ENCODE data around the gene MLC1. TPM values are rescaled to one million over a fixed set of nuclear protein-coding genes. Genes with fewer than 3 reads are reported as not detected.

MLC1 gene
- total RNA-seq, 1 donor from 2014 or later: not detected

DNA sequence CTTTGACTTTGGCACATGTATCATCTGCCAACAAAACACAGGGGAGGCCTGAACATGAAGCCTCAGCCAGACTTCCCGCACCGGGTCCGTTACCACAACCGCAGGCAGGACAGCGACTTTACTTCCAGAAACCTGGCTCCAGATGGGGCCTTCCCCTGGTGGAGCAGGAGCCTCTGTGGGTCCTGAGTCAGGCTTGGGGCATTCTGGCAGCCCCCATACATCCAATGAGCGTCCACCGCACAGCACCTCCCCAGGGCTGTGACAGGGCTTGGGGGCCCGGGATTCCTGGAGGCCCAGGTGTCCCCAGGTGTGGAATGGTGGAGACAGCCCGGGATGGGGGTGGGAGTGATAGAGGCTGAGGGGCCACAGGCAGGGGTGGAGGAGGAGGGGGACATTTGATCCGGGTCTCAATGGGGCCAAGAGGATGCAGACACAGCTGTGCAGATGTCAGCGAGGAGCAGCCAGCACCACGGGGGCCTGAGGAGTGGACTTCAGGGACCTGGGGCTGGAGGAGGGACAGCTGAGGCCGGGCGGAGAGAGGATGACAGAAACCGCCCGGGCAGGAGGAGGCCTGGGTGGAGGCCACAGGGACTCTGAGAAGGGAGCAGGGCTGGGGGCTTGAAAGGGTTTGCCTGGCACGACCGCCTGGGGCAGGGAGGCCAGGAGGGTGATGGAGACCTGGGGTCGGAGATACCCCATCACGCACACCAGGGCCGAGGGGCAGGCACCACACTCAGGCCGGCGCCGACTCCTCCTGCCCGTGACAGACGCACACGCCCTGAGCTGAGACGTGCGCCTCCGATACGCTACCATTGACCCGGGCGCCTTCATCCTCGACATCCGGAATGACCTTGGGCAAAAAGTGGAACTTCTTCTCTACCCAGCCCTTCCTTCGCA, 35.7 kb downstream of the MLC1 start:
- no peaks in the 10 kb centered on the region for H3K4me1 ChIP-seq
- DNase-seq (ENCODE audit: low spot score): no peak
- H3K9me3 Mint-ChIP-seq: peaks cover 2% of the 10 kb centered on the region
- H3K27ac ChIP-seq: no peak overlapping the region
- H3K27me3 Mint-ChIP-seq (ENCODE audit: insufficient read depth, low read depth): peaks cover 5% of the 10 kb centered on the region
- H4K20me1 ChIP-seq (ENCODE audit: low read depth): no peaks in the 10 kb centered on the region
- H3K4me3 Mint-ChIP-seq: no peak overlapping the region
- no peak overlapping the region for H3K4me2 ChIP-seq
- no peaks in the 10 kb centered on the region for H3F3A ChIP-seq (ENCODE audit: low read depth)
- H3K27ac Mint-ChIP-seq: no peak overlapping the region
- no peaks in the 10 kb centered on the region for H3K36me3 ChIP-seq
- no peak overlapping the region for H3K9ac ChIP-seq
- H3K27me3 ChIP-seq: no peaks in the 10 kb centered on the region
- no peak overlapping the region for H3K4me3 ChIP-seq
- H3K4me1 Mint-ChIP-seq: no peaks in the 10 kb centered on the region
- no peaks in the 10 kb centered on the region for H3K36me3 Mint-ChIP-seq
- no peaks in the 10 kb centered on the region for H3K79me2 ChIP-seq (ENCODE audit: low read depth)
- no peak overlapping the region for H2AFZ ChIP-seq (replicated peaks)
- TF ChIP-seq, protein P1, sequence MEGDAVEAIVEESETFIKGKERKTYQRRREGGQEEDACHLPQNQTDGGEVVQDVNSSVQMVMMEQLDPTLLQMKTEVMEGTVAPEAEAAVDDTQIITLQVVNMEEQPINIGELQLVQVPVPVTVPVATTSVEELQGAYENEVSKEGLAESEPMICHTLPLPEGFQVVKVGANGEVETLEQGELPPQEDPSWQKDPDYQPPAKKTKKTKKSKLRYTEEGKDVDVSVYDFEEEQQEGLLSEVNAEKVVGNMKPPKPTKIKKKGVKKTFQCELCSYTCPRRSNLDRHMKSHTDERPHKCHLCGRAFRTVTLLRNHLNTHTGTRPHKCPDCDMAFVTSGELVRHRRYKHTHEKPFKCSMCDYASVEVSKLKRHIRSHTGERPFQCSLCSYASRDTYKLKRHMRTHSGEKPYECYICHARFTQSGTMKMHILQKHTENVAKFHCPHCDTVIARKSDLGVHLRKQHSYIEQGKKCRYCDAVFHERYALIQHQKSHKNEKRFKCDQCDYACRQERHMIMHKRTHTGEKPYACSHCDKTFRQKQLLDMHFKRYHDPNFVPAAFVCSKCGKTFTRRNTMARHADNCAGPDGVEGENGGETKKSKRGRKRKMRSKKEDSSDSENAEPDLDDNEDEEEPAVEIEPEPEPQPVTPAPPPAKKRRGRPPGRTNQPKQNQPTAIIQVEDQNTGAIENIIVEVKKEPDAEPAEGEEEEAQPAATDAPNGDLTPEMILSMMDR (IDR thresholded peaks at IDR 0.05): no peak
- TF ChIP-seq EZH2 (IDR thresholded peaks at IDR 0.05): no peak
- no peak for TF ChIP-seq EZH2phosphoT487 (IDR thresholded peaks at IDR 0.05)
- no peaks in the 10 kb centered on the region for H3K9me3 ChIP-seq (ENCODE audit: low read depth)

DNA sequence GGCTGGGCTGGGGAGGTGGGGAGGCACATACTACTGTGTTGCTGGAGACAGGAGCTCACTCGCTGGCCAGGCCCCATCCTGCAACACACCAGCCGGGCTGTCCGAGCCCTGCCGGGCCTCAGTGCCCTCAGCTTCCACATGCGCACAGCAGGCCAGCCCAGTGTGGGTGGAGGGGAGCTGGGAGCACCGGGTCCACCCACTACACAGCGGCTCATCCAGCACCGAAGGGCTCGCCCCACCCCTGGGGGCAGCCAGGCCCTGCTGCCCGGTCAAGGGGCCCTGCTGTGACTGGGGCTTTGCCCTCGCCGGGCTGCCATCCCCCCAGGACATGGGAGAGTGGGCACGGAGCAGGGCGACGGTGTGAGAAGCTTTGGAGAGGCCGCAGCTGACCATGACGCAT, 36.4 kb downstream of the MLC1 start:
- Histone ChIP-seq H3K4me2 (no peak overlapping the region), H3K9me3 (ENCODE audit: low read depth) (no peaks in the 10 kb centered on the region), H4K20me1 (ENCODE audit: low read depth) (no peaks in the 10 kb centered on the region), H3K27ac (no peak overlapping the region), H3K27me3 (no peaks in the 10 kb centered on the region), H3K9ac (no peak overlapping the region), H2AFZ (replicated peaks) (no peak overlapping the region), H3K36me3 (no peaks in the 10 kb centered on the region), H3K4me3 (no peak overlapping the region), H3K79me2 (ENCODE audit: low read depth) (no peaks in the 10 kb centered on the region), H3K4me1 (no peaks in the 10 kb centered on the region), H3F3A (ENCODE audit: low read depth) (no peaks in the 10 kb centered on the region)
- H3K4me3 Mint-ChIP-seq: no peak overlapping the region
- H3K9me3 Mint-ChIP-seq: peaks cover 2% of the 10 kb centered on the region
- no peak for DNase-seq (ENCODE audit: low spot score)
- H3K4me1 Mint-ChIP-seq: no peaks in the 10 kb centered on the region
- no peaks in the 10 kb centered on the region for H3K36me3 Mint-ChIP-seq
- no peak overlapping the region for H3K27ac Mint-ChIP-seq
- peaks cover 11% of the 10 kb centered on the region for H3K27me3 Mint-ChIP-seq (ENCODE audit: insufficient read depth, low read depth)
- TF ChIP-seq, protein P1 (IDR thresholded peaks at IDR 0.05): no peak
- no peak for TF ChIP-seq EZH2 (IDR thresholded peaks at IDR 0.05)
- TF ChIP-seq EZH2phosphoT487 (IDR thresholded peaks at IDR 0.05): no peak

DNA sequence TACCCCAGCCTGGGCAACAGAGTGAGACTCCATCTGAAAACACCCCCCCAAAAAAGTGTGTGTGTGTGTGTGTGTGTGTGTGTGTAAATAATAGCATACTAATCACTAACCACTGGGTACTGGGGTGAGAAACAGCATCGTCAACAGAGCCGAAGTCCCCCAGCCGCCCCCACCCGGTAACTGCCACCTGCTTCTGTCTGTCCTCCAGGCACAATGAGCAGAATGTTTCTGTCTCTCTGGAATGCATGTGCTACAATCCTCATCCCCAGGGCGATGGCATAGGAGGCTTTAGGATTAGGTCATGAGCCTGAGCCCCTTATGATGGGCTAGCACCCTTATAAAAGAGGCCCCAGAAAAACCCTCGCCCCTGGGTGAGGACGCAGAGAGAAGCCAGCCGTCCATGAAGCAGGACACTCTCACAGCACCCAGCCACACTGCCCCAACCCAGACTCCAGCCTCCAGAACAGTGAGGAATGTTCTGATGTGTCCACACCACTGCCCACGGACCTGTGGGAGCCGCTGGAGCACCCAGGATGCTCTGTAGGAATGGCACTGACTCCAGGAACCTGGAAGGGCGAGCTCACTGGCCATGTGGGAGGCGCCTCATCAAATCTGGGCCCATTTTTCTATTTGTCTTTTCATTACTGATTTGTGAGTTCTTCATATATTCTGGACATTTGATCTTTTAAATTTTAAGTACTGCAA, 37.0 kb downstream of the MLC1 start:
- H3K4me3 ChIP-seq: no peak overlapping the region

More for the DNA sequence above, 37.0 kb downstream of the MLC1 start:
- no peaks in the 10 kb centered on the region for H3K36me3 ChIP-seq
- no peak overlapping the region for H3K4me3 Mint-ChIP-seq
- no peaks in the 10 kb centered on the region for H3K4me1 Mint-ChIP-seq
- peaks cover 4% of the 10 kb centered on the region for H3K9me3 Mint-ChIP-seq
- H3K4me1 ChIP-seq: no peaks in the 10 kb centered on the region
- no peak overlapping the region for H3K9ac ChIP-seq
- H4K20me1 ChIP-seq (ENCODE audit: low read depth): no peaks in the 10 kb centered on the region
- no peaks in the 10 kb centered on the region for H3K79me2 ChIP-seq (ENCODE audit: low read depth)
- no peak overlapping the region for H3K27ac Mint-ChIP-seq
- no peaks in the 10 kb centered on the region for H3K9me3 ChIP-seq (ENCODE audit: low read depth)
- TF ChIP-seq, protein P1 (IDR thresholded peaks at IDR 0.05): no peak
- no peak for TF ChIP-seq EZH2phosphoT487 (IDR thresholded peaks at IDR 0.05)
- no peak for TF ChIP-seq EZH2 (IDR thresholded peaks at IDR 0.05)
- no peaks in the 10 kb centered on the region for H3K27me3 ChIP-seq
- no peak overlapping the region for H3K4me2 ChIP-seq
- no peak overlapping the region for H2AFZ ChIP-seq (replicated peaks)
- H3K27ac ChIP-seq: no peak overlapping the region
- peaks cover 11% of the 10 kb centered on the region for H3K27me3 Mint-ChIP-seq (ENCODE audit: insufficient read depth, low read depth)
- no peaks in the 10 kb centered on the region for H3F3A ChIP-seq (ENCODE audit: low read depth)
- no peak for DNase-seq (ENCODE audit: low spot score)
- H3K36me3 Mint-ChIP-seq: no peaks in the 10 kb centered on the region

Measured in neural progenitor cell (in vitro differentiated cells).